NCI-H1417 (cell line): ENCODE data around the gene DNER.
"Not testable (repeated sequence)": the region's sequence is repeated elsewhere in the genome, so short reads cannot be mapped to it uniquely, and the experiment has no call there.

Experiments used
- DNase-seq, 3 experiments: peaks; one replicate each; lab custom pipeline; 2025; lab: John Stamatoyannopoulos, UW

Gene DNER

DNA sequence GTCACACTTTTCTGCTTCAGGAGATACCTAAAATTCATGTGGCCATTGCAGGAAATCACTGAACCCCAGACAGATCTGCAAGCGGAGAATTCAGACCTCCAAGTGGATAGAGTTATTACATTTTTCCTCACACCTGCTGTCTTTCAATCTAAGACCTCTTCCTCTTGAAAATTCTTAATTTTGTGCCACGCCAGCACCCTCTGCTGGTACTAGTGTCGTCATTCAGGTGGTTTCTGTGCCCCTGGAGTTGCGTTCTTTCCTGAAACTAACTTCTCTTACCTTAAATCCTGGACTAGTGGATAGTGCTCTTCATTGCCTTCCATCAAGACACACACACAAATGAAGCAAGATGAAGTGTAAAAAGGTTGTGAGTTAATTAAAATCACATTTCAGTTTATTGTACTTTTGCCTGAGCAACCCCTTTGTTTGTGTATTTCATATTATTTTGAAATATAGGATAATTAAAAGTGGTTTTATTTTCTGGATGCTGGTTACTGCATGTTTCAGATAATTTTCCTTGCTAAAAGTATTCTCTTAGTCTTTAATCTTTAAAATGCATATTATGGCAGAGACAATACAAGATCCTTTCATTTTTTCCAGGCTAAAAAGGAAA, 1.6 kb upstream of the DNER start:
- peak; percentile 62 to 87 (median 67) for DNase-seq

GRCh38 chr2:229714736-229715541, 584 bp upstream of the DNER start:
- DNase-seq, result peak; percentile 37 to 84 (median 84)

DNA sequence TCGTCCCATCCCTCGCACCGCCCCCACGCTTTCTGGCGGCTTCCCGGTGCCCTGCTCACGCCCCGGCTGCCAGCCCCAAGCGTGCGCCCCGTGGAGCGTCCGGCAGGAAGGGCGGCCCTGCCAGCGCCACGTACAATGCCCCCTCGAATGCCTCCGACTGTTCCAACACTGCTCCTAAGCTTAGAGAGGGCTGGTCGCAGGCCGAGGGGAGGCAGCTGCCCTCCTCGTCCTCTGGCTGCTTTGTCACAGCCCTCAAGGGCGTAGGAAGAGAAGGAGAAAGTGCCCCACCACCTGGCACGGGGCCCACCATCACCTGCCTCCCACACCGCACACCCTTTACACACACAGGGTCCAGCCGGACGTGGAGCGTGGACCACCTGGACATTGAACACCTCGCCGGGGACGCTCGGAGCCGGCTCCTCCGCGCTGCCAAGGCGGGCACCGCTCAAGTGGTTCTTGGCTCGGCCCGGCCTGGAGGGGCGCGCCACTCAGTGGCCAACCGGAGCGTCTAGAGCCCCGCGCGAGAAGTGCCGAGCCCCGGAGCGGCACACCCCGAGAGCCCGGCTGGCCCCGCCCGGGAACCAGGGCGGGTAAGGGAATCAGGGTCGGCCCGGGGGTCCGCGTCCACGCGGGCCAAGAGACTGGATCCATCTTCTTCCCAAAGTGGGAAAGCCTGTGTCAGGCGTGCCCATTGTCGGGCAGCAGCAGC, 830 bp downstream of the DNER start:
- DNase-seq, result peak; percentile 36 to 93 (median 87)

- DNase-seq, result peak in 1 of 3 experiments; percentile 6
Observed at GRCh38 chr2:229712136-229712535, 2.2 kb downstream of the DNER start.

GRCh38 chr2:229708335-229708734, 6.0 kb downstream of the DNER start:
- DNase-seq, result no peak

DNA sequence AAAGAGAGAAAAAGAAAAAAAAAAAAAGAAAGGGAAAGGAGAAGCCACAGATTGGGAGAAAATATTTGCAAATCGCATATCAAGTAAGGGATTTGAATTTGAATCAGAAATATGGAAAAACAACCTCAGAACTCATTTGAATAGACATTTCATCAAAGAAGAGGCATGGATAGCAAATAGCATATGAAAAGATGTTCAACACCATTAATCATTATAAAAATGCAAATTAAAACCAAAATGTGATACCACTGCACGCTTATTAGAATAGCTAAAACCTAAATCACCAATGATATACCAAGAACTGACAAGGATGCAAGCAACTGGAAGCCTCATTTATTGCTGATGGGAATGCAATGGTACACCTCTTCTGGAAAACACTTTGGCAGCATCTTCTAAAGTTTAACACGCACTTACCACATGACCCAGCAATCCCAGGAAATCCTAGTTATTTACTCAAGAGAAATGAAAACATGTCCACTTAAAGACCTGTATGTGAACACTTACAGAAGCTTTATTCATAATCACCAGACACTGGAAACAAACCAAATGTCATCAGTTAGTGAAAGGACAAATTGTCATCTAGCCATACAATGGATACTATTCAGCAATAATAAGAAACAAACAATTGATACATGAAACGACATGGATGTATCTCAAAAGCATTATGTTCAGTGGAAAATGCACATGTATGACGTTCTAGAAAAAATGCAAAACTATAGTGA, 10.3 kb downstream of the DNER start:
- no peak for DNase-seq

GRCh38 chr2:229701716-229702115, 12.6 kb downstream of the DNER start:
- DNase-seq, result no peak

- DNase-seq, result no peak
Observed at GRCh38 chr2:229701062-229701461, 13.3 kb downstream of the DNER start.

DNA sequence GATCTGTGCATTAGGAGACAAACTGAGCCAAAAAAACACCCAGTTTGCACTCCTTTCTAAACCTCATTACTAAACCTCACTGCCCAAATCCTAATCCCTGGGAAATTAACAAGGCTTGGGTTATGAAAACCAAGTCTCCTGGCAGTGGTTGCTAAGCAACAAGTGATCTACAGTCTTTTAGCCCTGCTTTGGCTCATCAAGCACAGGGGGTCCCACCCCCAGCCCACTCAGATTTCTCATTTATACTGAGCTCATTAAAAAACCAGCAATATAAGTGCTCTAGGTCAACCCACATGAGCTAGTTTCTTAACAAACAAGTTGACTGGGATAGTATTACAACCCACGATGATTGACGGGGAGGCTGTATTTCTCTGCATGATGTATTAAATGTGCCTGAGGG, 18.4 kb downstream of the DNER start:
- peak in 1 of 3 experiments; percentile 11 for DNase-seq

GRCh38 chr2:229693845-229694244, 20.5 kb downstream of the DNER start:
- not testable (repeated sequence) for DNase-seq

DNA sequence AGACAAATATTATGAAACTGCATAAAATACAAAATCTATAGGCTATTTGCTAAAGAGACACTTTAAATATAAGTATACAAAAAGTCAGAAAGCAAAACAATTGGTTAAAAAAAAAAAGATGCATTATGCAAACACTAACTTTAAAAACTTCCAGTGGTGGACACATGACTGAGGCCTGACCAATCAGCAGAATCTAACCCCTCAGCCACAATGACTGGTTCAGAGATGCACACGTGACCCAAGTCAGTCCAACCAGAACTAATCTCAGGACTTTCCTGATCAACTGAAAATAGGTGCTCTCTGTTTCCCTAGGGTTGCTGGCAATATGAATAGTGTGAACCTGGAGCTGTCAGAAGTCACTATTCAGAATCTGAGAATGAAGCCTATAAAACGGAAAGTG, 22.7 kb downstream of the DNER start:
- DNase-seq, result no peak

- DNase-seq, result no peak
Observed at GRCh38 chr2:229689307-229689839, 25.0 kb downstream of the DNER start.

DNA sequence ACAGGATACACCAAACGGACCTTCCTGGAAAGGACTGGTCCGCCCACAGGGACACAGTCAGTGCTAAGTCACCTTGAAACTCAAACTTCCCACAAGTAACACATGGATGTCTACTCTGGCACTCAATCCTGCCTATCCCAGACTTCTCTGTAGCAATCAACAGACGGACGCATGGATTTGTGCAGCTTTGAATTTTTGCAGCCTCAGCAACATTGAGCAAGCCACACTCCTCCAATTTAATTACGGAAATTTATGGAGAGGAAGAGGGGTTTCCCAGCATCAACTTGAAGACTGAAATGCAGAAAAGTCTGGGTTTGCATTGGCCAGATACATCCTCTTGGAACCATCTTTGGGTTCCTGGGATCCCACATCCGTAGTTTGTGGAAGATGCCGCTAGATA, 26.2 kb downstream of the DNER start:
- no peak for DNase-seq

DNA sequence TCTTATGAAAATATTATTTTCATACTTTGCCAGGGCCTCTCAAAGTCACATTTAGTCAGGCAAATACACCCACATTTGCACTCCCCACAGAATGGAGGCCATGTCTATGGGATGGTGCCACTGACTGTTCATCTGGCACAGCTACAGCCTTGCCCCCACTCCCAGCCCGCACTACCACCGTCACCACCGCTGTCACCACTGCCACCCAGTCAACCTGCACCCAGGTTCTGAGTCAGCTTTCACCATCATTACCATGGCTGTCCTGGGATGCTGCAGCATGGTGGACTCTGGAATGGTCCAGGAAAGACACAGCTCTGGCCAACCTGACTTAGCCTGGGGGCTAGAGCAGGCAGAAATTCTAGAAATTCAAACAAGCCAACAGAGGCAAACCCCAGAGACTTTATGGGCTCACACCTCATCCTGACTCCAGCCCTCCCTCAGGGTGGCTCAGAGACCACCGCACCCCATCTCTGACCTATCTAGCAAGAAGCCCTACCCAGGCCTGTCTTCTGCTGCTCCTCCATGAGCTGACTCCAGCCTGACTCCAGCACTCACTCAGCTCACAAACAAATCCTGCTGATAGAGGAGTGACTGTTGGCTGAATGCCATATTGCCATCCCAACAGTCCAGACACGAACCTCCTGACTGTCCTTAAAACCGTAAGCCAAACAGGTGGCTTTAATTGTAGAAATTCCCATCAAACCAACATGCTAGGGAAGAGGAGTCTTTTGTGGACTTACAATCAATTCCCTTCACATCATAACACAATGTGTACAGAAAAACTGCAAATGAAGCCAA, 28.0 kb downstream of the DNER start:
- peak; percentile 36 to 86 (median 48) for DNase-seq

DNA sequence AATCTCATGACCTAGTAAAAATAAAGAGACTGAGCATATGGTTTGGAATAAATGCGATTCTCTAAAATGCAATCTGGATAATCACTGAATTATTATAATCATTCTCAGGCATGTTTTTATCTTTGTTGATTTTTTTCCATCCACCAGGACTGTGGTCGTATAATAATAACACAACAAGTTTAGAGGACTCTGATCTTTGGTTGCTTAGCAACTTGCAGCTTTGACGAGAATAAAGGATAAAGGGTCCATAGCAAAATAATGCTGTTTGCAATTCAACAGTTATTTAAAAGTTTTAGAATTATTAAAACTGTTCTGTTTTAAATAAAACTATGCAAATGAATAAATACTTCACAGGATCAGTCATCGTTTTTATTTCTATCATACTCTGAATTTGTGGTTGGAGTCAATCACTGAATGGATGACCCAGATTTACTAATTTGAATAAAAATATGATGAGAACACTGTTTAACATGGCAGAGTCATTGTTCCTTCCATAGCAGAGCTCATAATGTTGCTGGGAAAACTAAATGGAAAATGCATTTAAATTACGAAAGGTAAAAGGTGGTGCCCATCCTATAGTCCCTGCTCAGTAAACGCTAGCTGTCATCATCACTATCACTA, 29.3 kb downstream of the DNER start:
- peak in 1 of 3 experiments; percentile 4 for DNase-seq

DNA sequence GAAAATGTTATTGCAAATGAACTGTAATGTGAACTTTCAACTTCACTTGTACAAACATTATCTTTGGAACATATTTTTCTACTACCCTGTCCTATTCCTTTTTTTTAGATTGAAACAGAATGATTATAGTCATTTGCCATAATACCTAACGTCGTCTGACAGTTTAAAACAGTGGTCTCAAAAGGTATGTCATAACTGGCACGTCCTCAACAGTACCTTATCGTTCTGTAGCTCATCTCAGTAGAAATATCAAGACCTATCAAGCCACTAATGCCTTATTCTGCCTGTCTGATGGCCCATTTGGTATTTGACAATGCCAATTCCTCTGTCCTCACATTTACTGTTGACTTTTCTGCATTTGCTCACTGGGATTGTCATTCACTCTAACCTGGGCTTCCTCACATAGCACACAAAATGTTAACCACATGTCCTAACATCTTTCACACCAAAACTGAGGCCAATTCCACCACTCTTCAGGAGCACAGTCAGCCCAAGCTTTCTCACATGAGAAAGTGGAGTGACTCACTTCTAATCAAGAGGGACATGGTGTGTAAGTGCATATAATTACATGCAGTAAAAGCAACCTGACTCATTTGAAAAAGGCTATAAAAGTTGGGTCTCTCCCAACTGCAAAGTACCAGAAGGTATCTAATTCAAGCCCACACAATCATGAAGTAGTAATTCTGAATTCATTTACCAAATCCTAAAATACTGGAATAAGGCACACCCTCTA, 34.8 kb downstream of the DNER start:
- DNase-seq, result no peak

DNA sequence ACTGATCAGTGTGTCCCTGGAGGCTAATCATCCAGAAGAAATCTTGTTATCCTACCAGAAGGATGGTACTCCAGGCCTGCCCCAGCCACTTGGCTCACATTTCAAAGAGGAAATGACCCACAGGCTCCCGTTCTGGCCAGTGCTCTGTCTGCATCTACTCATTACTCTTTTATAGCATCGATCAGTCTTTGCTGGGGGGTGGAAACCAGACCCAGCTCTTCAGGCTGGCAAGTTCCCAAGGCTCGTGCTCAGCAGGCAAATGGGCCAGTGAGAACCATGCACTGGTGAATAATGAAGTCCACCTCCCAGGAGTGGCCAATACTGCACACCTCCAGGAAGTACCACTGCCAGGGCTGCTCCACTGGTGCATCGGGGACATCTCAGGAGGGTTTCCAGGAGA, 38.8 kb downstream of the DNER start:
- peak in 1 of 3 experiments; percentile 23 for DNase-seq

- DNase-seq, result no peak
Observed at GRCh38 chr2:229674830-229675530, 39.4 kb downstream of the DNER start.

- DNase-seq, result no peak
Observed at GRCh38 chr2:229673676-229674075, 40.7 kb downstream of the DNER start.
